Activated CD4-positive, alpha-beta T cell treated with anti-CD3 and anti-CD28 coated beads for 36 hours (primary cell): Measurements from ENCODE around the gene DNAJB6. TPM values are rescaled to one million over a fixed set of nuclear protein-coding genes. Genes with fewer than 3 reads are reported as not detected.

ENCODE experiments used
- ATAC-seq: fragments of 200-7000 bp; cut with Tn5 transposase; one replicate; pipeline ENCODE4 v1.10.0; 2021; ENCODE audit warnings: mild to moderate bottlenecking, moderate library complexity
- CTCF ChIA-PET: fragments of 350-600 bp; sonication (Branson Sonifier 250); formaldehyde crosslinking; loops from one replicate; lab custom pipeline; 2021; ENCODE audit warnings: antibody characterized with exemption; lab: Charles Lee
- POLR2A ChIA-PET: fragments of 350-600 bp; sonication (Branson Sonifier 250); formaldehyde crosslinking; loops from one replicate; lab custom pipeline; 2021; ENCODE audit warnings: antibody characterized with exemption, inconsistent platforms; lab: Charles Lee
- DNase-seq: peaks from one replicate; pipeline ENCODE4 v3.0.0-alpha.2; 2020
- H3K27ac Mint-ChIP-seq: one replicate; pipeline ENCODE4 v1.8.0; 2021; ENCODE audit warnings: mixed read lengths
- H3K27me3 Mint-ChIP-seq: one replicate; pipeline ENCODE4 v1.8.0; 2021; ENCODE audit warnings: mixed read lengths
- H3K36me3 Mint-ChIP-seq: one replicate; pipeline ENCODE4 v1.8.0; 2021; ENCODE audit warnings: low read depth, mixed read lengths
- H3K4me1 Mint-ChIP-seq: one replicate; pipeline ENCODE4 v1.8.0; 2021; ENCODE audit warnings: mixed read lengths
- H3K4me3 Mint-ChIP-seq: one replicate; pipeline ENCODE4 v1.8.0; 2021; ENCODE audit warnings: mild to moderate bottlenecking, moderate library complexity, mixed read lengths
- H3K9me3 Mint-ChIP-seq: one replicate; pipeline ENCODE4 v1.8.0; 2021; ENCODE audit warnings: low read depth, mixed read lengths
- intact Hi-C, 2 experiments: fragments of 100-400 bp; cut with DNase I in 1 of 2; cut with micrococcal nuclease in 1 of 2; formaldehyde crosslinking; loops; one replicate each; pipeline versions ENCODE4 v1.14.2 to v1.15.1; 2022 to 2024; cut with DNase I, micrococcal nuclease
- total RNA-seq, 2 experiments: library from RNA; stranded (reverse); gene quantifications; one replicate each; pipeline ENCODE4 v1.2.3, GENCODE V29; 2021

DNAJB6 gene
- total RNA-seq, 2 experiments from 2014 or later: 89.9 to 92.9 TPM

DNA sequence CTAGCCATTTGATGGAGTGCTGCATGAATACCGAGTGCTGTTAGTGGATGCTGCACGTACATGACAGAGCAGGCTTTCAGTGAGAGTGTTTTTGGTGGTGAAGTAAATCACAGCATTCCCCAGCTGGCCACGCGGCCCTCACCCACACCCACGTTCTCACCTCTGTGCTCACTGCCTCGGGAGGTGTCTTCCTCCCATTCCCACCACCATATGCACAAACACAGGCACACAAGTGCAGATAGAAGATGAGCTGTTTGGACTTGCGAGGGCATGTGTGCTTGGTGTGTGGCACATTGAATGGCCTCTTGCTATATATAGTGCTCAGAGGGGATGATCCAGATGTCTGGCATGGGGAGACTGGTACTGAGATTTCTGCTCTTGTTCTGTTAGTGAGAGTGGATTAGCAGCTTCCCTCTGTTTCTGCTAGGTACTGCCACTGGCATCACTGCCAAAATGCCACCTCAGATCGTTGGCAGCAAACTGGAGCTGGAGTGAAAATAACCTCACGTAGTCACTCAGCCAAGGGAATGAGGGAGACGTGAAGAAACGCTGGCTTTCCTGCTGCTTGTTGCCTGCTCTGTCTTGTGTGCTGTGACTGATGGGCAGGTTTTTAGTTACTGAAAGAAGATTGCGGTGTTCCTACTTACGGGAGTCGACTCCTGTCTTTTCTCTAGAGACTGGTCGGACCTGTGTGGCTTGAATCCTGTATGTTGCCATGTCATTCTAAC, 19.1 kb downstream of the DNAJB6 start:
- no peaks in the 10 kb centered on the region for H3K9me3 Mint-ChIP-seq
- H3K36me3 Mint-ChIP-seq: peaks cover 34% of the 10 kb centered on the region
- ATAC-seq (no peak), DNase-seq (no peak)
- peaks cover 68% of the 10 kb centered on the region for H3K4me1 Mint-ChIP-seq
- POLR2A ChIA-PET: no interaction called here
- H3K27ac Mint-ChIP-seq: peak overlapping the region; percentile 45
- CTCF ChIA-PET: interaction anchor here (1.0 to 1.8 kb wide), 4 partner anchors 11 to 17 kb away, joined by 3 to 7 read pairs (median 3); no protein-coding TSS in a partner anchor
- no peak overlapping the region for H3K4me3 Mint-ChIP-seq
- intact Hi-C loops: no loop called here
- no peaks in the 10 kb centered on the region for H3K27me3 Mint-ChIP-seq

DNA sequence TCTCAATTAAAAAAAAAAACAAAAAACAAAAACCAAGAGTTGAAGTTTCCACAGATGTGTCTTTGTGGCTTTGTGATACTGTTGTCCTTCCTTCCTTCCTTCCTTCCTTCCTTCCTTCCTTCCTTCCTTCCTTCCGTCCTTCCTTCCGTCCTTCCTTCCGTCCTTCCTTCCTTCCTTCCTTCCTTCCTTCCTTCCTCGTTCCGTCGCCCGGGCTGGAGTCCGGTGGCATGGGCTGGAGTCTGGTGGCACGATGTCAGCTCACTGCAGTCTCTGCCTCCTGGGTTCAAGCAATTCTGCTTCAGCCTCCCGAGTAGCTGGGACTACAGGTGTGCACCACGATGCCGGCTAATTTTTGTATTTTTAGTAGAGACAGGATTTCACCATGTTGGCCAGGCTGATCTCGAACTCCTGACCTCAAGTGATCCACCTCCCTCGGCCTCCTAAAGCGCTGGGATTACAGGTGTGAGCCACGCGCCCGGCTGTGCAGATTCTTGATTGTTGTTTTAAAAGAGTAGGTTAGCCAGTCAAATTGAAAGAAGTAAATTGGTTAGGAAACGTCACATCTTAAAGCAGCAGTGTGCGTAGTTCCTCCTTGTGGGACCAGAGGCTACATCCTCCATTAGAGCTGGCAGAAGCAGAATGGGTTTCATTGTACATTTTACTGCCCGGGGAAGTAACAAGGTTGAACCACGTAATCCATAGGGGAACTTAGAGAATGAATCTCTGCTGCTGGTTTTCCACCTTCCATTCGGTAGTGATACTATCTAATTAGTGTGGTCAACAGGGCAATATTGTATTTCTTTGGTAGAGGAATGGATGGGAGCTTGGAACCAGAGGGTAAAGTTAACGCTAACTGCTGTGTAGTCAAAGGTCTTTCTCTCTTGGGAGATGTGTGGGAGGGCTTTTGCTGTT, 20.6 kb downstream of the DNAJB6 start:
- Mint-ChIP-seq H3K36me3 (peaks cover 38% of the 10 kb centered on the region), H3K27ac (peak overlapping the region; percentile 75), H3K4me1 (peaks cover 54% of the 10 kb centered on the region), H3K27me3 (no peaks in the 10 kb centered on the region), H3K4me3 (no peak overlapping the region), H3K9me3 (no peaks in the 10 kb centered on the region)
- peak; percentile 89 for ATAC-seq
- ChIA-PET POLR2A (interaction anchor here (0.8 kb wide), 1 partner anchor 53 kb away, joined by 4 read pairs; no protein-coding TSS in a partner anchor), CTCF (interaction anchor here (0.6 to 1.5 kb wide), 5 partner anchors 12 to 165 kb away, joined by 3 read pairs; no protein-coding TSS in a partner anchor)
- peak; percentile 48 for DNase-seq
- intact Hi-C loops: no loop called here

DNA sequence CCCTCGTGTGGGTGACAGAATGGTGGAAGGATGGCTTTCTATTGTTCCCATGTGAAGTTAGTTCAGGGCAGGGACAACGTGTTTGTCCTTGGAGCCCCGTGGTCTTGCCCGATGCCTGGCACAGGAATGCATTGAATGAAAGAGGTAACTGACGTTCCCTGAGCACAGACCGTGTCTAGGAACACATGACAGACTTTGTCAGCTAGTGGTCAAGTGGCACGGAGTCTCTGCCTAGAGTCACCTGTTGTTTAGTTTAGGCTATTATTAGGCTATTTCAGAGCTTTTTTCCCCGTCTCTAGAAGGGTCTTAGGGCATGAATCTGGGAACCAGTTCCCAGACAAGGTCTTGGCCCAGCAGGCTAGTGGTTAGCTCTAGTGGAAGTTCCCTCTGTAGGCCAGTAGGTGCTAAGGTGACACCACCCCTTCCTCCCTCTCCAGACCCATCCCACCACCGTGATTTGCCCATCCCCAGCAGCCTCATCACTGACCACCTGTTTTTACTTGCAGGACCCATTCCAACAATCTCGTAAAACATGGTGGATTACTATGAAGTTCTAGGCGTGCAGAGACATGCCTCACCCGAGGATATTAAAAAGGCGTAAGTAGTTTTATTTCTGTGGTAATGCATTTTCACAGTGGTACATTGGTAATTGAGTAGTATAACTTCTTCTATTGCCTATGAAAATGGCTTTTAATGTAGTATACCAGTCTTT, 21.4 kb downstream of the DNAJB6 start:
- peaks cover 47% of the 10 kb centered on the region for H3K4me1 Mint-ChIP-seq
- H3K27me3 Mint-ChIP-seq: no peaks in the 10 kb centered on the region
- peaks cover 45% of the 10 kb centered on the region for H3K36me3 Mint-ChIP-seq
- ChIA-PET POLR2A (interaction anchor here (0.8 kb wide), 1 partner anchor 54 kb away, joined by 4 read pairs; no protein-coding TSS in a partner anchor), CTCF (interaction anchor here (0.6 to 1.5 kb wide), 4 partner anchors 21 to 166 kb away, joined by 3 to 4 read pairs (median 3); no protein-coding TSS in a partner anchor)
- ATAC-seq (no peak), DNase-seq (no peak)
- H3K27ac Mint-ChIP-seq: peak overlapping the region; percentile 75
- H3K9me3 Mint-ChIP-seq: no peaks in the 10 kb centered on the region
- no peak overlapping the region for H3K4me3 Mint-ChIP-seq
- intact Hi-C loops: no loop called here

DNA sequence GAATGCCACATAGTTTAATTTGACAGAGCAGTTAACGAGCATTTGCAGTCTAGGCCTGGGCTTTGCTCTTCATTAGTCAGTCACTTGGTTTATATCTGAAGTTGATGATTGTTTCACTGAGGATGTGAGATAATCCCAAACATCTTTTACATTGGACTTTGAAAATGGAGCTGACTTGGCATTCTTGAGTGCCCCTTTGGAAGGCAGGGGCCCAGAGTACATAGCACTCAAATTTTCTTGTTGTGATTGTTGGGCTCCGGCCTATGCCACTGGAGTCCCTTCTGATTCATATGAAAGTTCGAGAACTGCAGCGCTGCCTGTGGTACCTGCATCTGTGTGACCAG, 21.9 kb downstream of the DNAJB6 start:
- CTCF ChIA-PET: interaction anchor here (1.3 kb wide), 1 partner anchor 28 kb away, joined by 4 read pairs; no protein-coding TSS in a partner anchor
- H3K4me1 Mint-ChIP-seq: peaks cover 42% of the 10 kb centered on the region
- POLR2A ChIA-PET: no interaction called here
- no peaks in the 10 kb centered on the region for H3K9me3 Mint-ChIP-seq
- H3K27ac Mint-ChIP-seq: no peak overlapping the region
- DNase-seq: no peak
- no peak for ATAC-seq
- no peak overlapping the region for H3K4me3 Mint-ChIP-seq
- H3K27me3 Mint-ChIP-seq: no peaks in the 10 kb centered on the region
- intact Hi-C loops: no loop called here
- peaks cover 50% of the 10 kb centered on the region for H3K36me3 Mint-ChIP-seq

DNA sequence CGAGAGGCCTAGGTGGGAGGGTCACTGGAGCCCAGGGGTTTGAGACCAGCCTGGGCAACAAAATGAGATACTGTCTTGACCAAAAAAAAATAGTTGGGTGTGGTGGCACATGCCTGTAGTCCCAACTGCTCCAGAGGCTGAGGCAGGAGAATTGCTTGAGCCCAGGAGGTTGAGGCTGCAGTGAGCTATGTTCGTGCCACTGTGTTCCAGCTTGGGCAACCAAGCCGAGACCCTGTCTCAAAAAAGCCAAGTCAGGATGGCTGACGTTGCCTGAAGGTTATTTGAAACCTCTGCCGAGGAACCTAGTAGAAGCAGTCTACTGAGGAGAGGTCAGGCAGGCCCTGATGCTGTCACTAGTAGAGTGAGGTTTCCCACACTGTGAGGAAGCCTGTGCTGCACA, 22.8 kb downstream of the DNAJB6 start:
- Mint-ChIP-seq H3K27ac (peak overlapping the region; percentile 12), H3K4me1 (peaks cover 36% of the 10 kb centered on the region), H3K36me3 (peaks cover 56% of the 10 kb centered on the region), H3K9me3 (no peaks in the 10 kb centered on the region), H3K4me3 (no peak overlapping the region), H3K27me3 (no peaks in the 10 kb centered on the region)
- DNase-seq (no peak), ATAC-seq (no peak)
- ChIA-PET POLR2A (interaction anchor here (0.7 kb wide), 1 partner anchor 39 kb away, joined by 3 read pairs; no protein-coding TSS in a partner anchor), CTCF (no interaction called here)
- intact Hi-C loops: no loop called here

DNA sequence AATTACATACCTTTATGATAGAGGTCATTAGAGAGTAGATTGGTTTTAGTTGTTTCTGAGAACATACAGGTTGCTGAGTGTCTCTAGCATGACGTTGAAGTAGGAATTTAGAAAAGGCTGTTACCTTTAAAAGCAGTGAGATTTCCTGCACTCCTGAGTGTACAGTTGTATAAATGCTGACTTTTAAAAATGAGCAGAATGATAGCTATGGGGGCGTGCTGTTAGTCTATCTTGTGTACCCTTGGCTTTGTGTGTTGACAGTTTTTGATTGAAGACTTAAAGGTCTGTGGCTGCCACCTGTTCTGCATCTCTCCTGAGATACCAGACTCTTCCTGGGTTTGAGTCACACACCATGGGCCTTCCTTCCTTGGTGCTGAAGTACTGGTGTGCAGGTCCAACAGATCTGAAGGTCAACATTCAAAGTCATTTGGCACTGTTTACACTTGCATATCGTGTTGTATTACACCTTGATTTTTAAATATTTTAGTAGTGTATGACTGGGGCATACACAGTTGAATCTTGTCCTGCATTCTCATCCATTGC, 23.8 kb downstream of the DNAJB6 start:
- H3K9me3 Mint-ChIP-seq: no peaks in the 10 kb centered on the region
- H3K36me3 Mint-ChIP-seq: peaks cover 61% of the 10 kb centered on the region
- ChIA-PET POLR2A (no interaction called here), CTCF (no interaction called here)
- peak overlapping the region; percentile 20 for H3K27ac Mint-ChIP-seq
- no peak overlapping the region for H3K4me3 Mint-ChIP-seq
- ATAC-seq (no peak), DNase-seq (no peak)
- intact Hi-C loops: no loop called here
- H3K4me1 Mint-ChIP-seq: peaks cover 28% of the 10 kb centered on the region
- H3K27me3 Mint-ChIP-seq: no peaks in the 10 kb centered on the region

DNA sequence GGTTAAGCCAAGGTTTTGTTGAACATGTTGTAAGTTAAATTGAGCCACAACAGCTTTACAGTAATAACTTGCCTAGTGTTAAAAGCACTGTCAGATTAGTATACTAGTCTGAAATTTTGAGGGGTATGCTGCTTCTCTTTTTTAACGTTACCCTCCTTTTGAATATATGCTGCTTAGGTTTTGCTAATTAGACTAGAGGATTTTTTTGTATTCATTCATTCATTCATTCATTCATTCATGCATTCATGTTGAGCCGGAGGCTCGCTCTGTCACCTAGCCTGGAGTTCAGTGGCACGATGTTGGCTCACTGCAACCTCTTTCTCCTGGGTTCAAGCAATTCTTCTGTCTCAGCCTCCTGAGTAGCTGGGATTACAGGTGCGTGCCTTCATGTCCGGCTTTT, 24.7 kb downstream of the DNAJB6 start:
- H3K27ac Mint-ChIP-seq: no peak overlapping the region
- H3K27me3 Mint-ChIP-seq: no peaks in the 10 kb centered on the region
- H3K4me1 Mint-ChIP-seq: peaks cover 20% of the 10 kb centered on the region
- intact Hi-C loops: no loop called here
- ChIA-PET POLR2A (no interaction called here), CTCF (interaction anchor here (0.6 kb wide), 1 partner anchor 346 kb away, joined by 3 read pairs; no protein-coding TSS in a partner anchor)
- no peak for ATAC-seq
- no peak overlapping the region for H3K4me3 Mint-ChIP-seq
- no peak for DNase-seq
- H3K36me3 Mint-ChIP-seq: peaks cover 68% of the 10 kb centered on the region
- H3K9me3 Mint-ChIP-seq: no peaks in the 10 kb centered on the region

DNA sequence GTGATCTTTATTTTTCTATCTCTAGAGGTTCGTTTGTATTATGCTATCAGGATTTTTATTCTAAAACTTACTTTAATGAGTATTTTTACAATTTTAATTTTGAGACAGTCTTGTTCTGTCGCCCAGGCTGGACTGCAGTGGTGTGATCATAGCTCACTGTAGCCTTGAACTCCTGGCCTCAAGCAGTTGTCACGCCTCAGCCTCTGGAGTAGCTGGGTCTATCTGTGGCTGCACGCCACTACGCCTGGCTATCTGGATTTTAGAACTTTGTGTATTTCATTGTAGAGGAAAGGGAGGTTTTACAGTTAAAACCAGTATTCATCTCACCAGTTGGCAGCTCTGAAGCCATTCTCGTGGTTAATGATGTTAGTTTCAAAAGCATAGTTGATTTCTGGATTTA, 25.9 kb downstream of the DNAJB6 start:
- intact Hi-C loops: no loop called here
- CTCF ChIA-PET: no interaction called here
- Mint-ChIP-seq H3K4me3 (no peak overlapping the region), H3K9me3 (no peaks in the 10 kb centered on the region), H3K4me1 (peaks cover 9% of the 10 kb centered on the region), H3K27ac (no peak overlapping the region), H3K27me3 (no peaks in the 10 kb centered on the region), H3K36me3 (peaks cover 72% of the 10 kb centered on the region)
- POLR2A ChIA-PET: no interaction called here
- DNase-seq: no peak
- no peak for ATAC-seq

DNA sequence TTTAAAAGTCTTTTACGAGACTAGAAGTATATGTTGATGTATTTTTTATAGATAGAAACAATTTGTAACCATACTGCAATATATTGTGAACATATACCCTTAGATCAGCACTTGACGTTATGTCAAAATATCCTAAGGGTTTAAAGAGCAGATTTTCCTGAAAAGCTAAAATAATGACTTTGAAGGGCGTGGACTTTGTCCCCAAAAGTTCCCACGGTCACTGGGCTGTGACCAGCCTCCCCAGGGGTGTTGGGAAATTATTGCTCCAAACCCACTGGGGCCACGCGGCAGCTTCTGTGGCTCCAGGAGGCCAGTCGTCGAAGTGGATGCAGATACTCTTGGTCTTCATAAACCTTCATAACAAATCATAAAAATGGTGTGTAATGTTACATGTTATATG, 29.9 kb downstream of the DNAJB6 start:
- no peak for ATAC-seq
- Mint-ChIP-seq H3K27ac (no peak overlapping the region), H3K4me3 (no peak overlapping the region), H3K36me3 (peaks cover 64% of the 10 kb centered on the region), H3K27me3 (no peaks in the 10 kb centered on the region), H3K4me1 (no peaks in the 10 kb centered on the region), H3K9me3 (no peaks in the 10 kb centered on the region)
- ChIA-PET POLR2A (no interaction called here), CTCF (interaction anchor here (1.8 kb wide), 1 partner anchor 11 kb away, joined by 7 read pairs; no protein-coding TSS in a partner anchor)
- DNase-seq: no peak
- intact Hi-C loops: no loop called here

DNA sequence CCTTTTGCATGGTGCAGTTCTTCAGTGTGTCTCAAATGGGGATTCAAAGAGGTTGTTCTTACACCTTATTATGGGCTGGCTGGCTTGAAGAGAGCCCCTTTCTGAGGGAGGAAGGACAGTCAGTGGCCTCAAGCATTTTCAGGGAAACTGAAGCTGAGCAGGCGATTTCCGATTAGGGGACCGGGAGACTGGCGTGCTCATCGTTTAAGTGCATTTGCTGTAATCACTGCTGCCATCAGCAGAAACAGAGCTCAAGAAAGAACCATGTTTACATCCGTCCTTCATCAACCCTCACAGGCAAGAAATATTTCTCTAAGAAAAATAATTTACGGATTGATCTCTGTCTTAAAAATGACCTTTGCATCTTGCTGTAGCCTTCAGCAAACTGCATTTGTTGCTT, 32.2 kb downstream of the DNAJB6 start:
- intact Hi-C loops: no loop called here
- ChIA-PET CTCF (interaction anchor here (0.6 to 0.9 kb wide), 2 partner anchors 12 to 31 kb away, joined by 3 read pairs; no protein-coding TSS in a partner anchor), POLR2A (no interaction called here)
- Mint-ChIP-seq H3K9me3 (no peaks in the 10 kb centered on the region), H3K27ac (no peak overlapping the region), H3K27me3 (no peaks in the 10 kb centered on the region), H3K4me3 (no peak overlapping the region), H3K4me1 (peaks cover 10% of the 10 kb centered on the region), H3K36me3 (peaks cover 65% of the 10 kb centered on the region)
- DNase-seq (no peak), ATAC-seq (no peak)
